ENCODE results near the gene NFATC1.

- TF ChIP-seq CTCF (IDR thresholded peaks at IDR 0.05) (no peak), POLR2A (IDR thresholded peaks at IDR 0.05) (no peak)
Observed at GRCh38 chr18:79573921-79574491, 178.3 kb downstream of the NFATC1 start.

All from esophagus squamous epithelium (tissue), 4 donors.